GM12878 (cell line): ENCODE results near the gene DUS4L. TPM values are rescaled to one million over a fixed set of nuclear protein-coding genes. Genes with fewer than 3 reads are reported as not detected.

ENCODE experiments used
- ATAC-seq: fragments of 200-7000 bp; cut with Tn5 transposase; 3 replicates; pipeline ENCODE4 v1.9.1; 2020; ENCODE audit warnings: mild to moderate bottlenecking, moderate library complexity
- BruUV-seq: library from RNA; stranded (reverse); fragments of 400-500 nt; replicated peaks from 2 replicates; lab custom pipeline; 2021; lab: Mats Ljungman, UMichigan
- CTCF ChIA-PET: fragments of 300-600 bp; sonication (Branson Sonifier 250); formaldehyde crosslinking; extraction: SDS; loops from one replicate; lab custom pipeline; 2021; ENCODE audit warnings: inconsistent platforms; lab: Yijun Ruan, JAX
- POLR2A ChIA-PET: fragments of 350-600 bp; formaldehyde crosslinking; extraction: SDS; loops from one replicate; lab custom pipeline; 2021; ENCODE audit warnings: inconsistent platforms; lab: Charles Lee
- RAD21 ChIA-PET: fragments of 300-600 bp; sonication (Branson Sonifier 250); formaldehyde crosslinking; loops from one replicate; lab custom pipeline; 2023; ENCODE audit warnings: antibody characterized with exemption; ENCODE audit not compliant: unreplicated experiment; lab: Charles Lee
- SMC1A ChIA-PET: fragments of 300-600 bp; sonication (Branson Sonifier 250); formaldehyde crosslinking; loops from one replicate; lab custom pipeline; 2023; ENCODE audit not compliant: unreplicated experiment, uncharacterized antibody; lab: Charles Lee
- DNase-seq: peaks from one replicate; pipeline ENCODE4 v3.0.0-alpha.2; 2011; ENCODE audit warnings: low read depth, low spot score
- FAIRE-seq: peaks from 3 replicates; lab custom pipeline; 2011; peaks lifted over from hg19 to GRCh38; lab: Jason Lieb, UNC
- H2AFZ ChIP-seq: 2 replicates; pipeline ENCODE4 v1.6.0; 2011; ENCODE audit warnings: low read depth, low read length, control low read depth; ENCODE audit not compliant: control insufficient read depth
- H3K27ac ChIP-seq: 2 replicates; pipeline ENCODE4 v1.5.1; 2011; ENCODE audit warnings: control low read depth; ENCODE audit not compliant: control insufficient read depth, insufficient read depth
- H3K27me3 ChIP-seq, 2 experiments: replicated peaks in 1 of 2; 2 replicates each; pipeline versions ENCODE4 v1.6.0 to v1.6.1; 2011; ENCODE audit warnings: low read length in 1 of 2; ENCODE audit not compliant: control insufficient read depth in 2 of 2, insufficient read depth in 2 of 2
- H3K36me3 ChIP-seq, 2 experiments: 2 replicates each; pipeline ENCODE4 v1.5.1; 2011; ENCODE audit warnings: low read length in 1 of 2; ENCODE audit not compliant: control insufficient read depth in 2 of 2, insufficient read depth in 2 of 2
- H3K4me1 ChIP-seq: 2 replicates; pipeline ENCODE4 v1.6.1; 2011; ENCODE audit warnings: mild to moderate bottlenecking, low read length, moderate library complexity, mixed read lengths; ENCODE audit not compliant: control insufficient read depth, insufficient read depth
- H3K4me2 ChIP-seq: 2 replicates; pipeline ENCODE4 v1.6.0; 2011; ENCODE audit warnings: control low read depth; ENCODE audit not compliant: control insufficient read depth, insufficient read depth
- H3K4me3 ChIP-seq: fragments of 200-600 bp; sonication (generic); 2 replicates; pipeline ENCODE4 v1.5.1; 2016
- H3K79me2 ChIP-seq: 2 replicates; pipeline ENCODE4 v1.6.0; 2011; ENCODE audit warnings: low read length; ENCODE audit not compliant: control insufficient read depth, insufficient read depth
- H3K9ac ChIP-seq: 2 replicates; pipeline ENCODE4 v1.8.0; 2011; ENCODE audit warnings: low read length, control low read depth, mixed read lengths; ENCODE audit not compliant: control insufficient read depth, insufficient read depth
- H3K9me3 ChIP-seq: replicated peaks from 3 replicates; pipeline ENCODE4 v1.5.1; 2011; ENCODE audit warnings: mild to moderate bottlenecking, low read length; ENCODE audit not compliant: control insufficient read depth, insufficient read depth
- H4K20me1 ChIP-seq: 2 replicates; pipeline ENCODE4 v1.6.0; 2011; ENCODE audit not compliant: control insufficient read depth, insufficient read depth
- EP300 ChIP-seq, 2 experiments: fragments of 150-350 bp in 1 of 2; IDR thresholded peaks; 2 replicates each; pipeline ENCODE4 v1.6.1; 2011 to 2012; ENCODE audit warnings: low read depth in 2 of 2, low read length in 2 of 2, borderline replicate concordance in 1 of 2, improper control_type of control experiment in 1 of 2, inconsistent platforms in 1 of 2; ENCODE audit not compliant: control insufficient read depth in 1 of 2
- FOS ChIP-seq: IDR thresholded peaks from 3 replicates; pipeline ENCODE4 v1.6.1; 2011; ENCODE audit warnings: borderline replicate concordance; ENCODE audit not compliant: insufficient read length; ENCODE audit errors: extremely low read depth
- IRF4 ChIP-seq: IDR thresholded peaks from 2 replicates; pipeline ENCODE4 v1.6.1; 2011; ENCODE audit warnings: low read depth, low read length
- MTA3 ChIP-seq: IDR thresholded peaks from 2 replicates; pipeline ENCODE4 v1.6.1; 2012; ENCODE audit warnings: low read length, inconsistent platforms, borderline replicate concordance
- NFXL1 ChIP-seq: fragments of 450-650 bp; IDR thresholded peaks from 2 replicates; pipeline ENCODE4 v1.6.1; 2017; ENCODE audit warnings: antibody characterized with exemption, mild to moderate bottlenecking, borderline replicate concordance
- RUNX3 ChIP-seq: IDR thresholded peaks from 2 replicates; pipeline ENCODE4 v1.6.1; 2012; ENCODE audit warnings: low read length, inconsistent platforms
- SMARCA5 ChIP-seq: fragments of 450-650 bp; IDR thresholded peaks from 2 replicates; pipeline ENCODE4 v1.6.1; 2017; ENCODE audit warnings: mild to moderate bottlenecking
- TCF12 ChIP-seq: IDR thresholded peaks from 2 replicates; pipeline ENCODE4 v1.6.1; 2011; ENCODE audit warnings: low read depth, mild to moderate bottlenecking, low read length
- WGBS: methylation state at CpG from one replicate; pipeline ENCODE4 v1.1.6; 2016; ENCODE audit warnings: low lambda C conversion rate; ENCODE audit not compliant: insufficient replicate concordance, insufficient coverage; ENCODE audit errors: missing lambda C conversion rate; 5-methylcytosine and 5-hydroxymethylcytosine counted together
- in situ Hi-C: fragments of 300-500 bp; cut with MboI; formaldehyde crosslinking; loops from 9 replicates; pipeline ENCODE4 v1.14.3; 2018; ENCODE audit warnings: mixed read lengths
- intact Hi-C: fragments of 100-400 bp; cut with micrococcal nuclease; formaldehyde crosslinking; loops from one replicate; pipeline ENCODE4 v1.14.2; 2022; ENCODE audit not compliant: unreplicated experiment
- polyA plus RNA-seq, 11 experiments: library from polyadenylated mRNA; depleted of rRNA in 4 of 11; unstranded in 6 of 11; stranded (reverse) in 5 of 11; fragments of >200 nt; fragmentation: Nextera tagmentation in 4 of 11; fragmentation: Illumina TruSeq in 1 of 11; extraction: Ambion mirVana in 4 of 11; extraction: Trizol in 1 of 11; gene quantifications; 1 replicate in 1 of 11; 2 replicates in 10 of 11; pipeline versions ENCODE4 v1.2.1 to v1.2.3, GENCODE V29; 2011 to 2016; ENCODE audit warnings: inconsistent platforms in 2 of 11, missing spikeins in 2 of 11, low read depth in 1 of 11
- total RNA-seq, 4 experiments: library from RNA; depleted of rRNA in 3 of 4; stranded (reverse); fragments of >200 nt in 3 of 4; fragmentation: Illumina TruSeq in 1 of 4; extraction: Trizol in 1 of 4; gene quantifications; 2 replicates each; pipeline versions ENCODE4 v1.2.1 to v1.2.3, GENCODE V29; 2013 to 2021
- TF ChIP-seq, protein P1 (sequence below): IDR thresholded peaks from 2 replicates; pipeline ENCODE4 v1.6.1; 2012; ENCODE audit warnings: low read depth, low read length, improper control_type of control experiment
- TF ChIP-seq, protein P2 (sequence below): fragments of 450-650 bp; IDR thresholded peaks from 2 replicates; pipeline ENCODE4 v1.6.1; 2016; ENCODE audit warnings: mild to moderate bottlenecking, moderate library complexity, borderline replicate concordance
- TF ChIP-seq, protein P3 (sequence below): fragments of 450-650 bp; IDR thresholded peaks from 2 replicates; pipeline ENCODE4 v1.6.1; 2017; ENCODE audit warnings: low read depth, mild to moderate bottlenecking, moderate library complexity
- TF ChIP-seq, protein P4 (sequence below): fragments of 450-650 bp; IDR thresholded peaks from 2 replicates; pipeline ENCODE4 v1.6.1; 2017; ENCODE audit warnings: borderline replicate concordance
- TF ChIP-seq, protein P5 (sequence below): fragments of 450-650 bp; IDR thresholded peaks from 2 replicates; pipeline ENCODE4 v1.6.1; 2018; ENCODE audit warnings: borderline replicate concordance, mild to moderate bottlenecking; ENCODE audit not compliant: partially characterized antibody

Gene DUS4L
- total and polyA plus RNA-seq, 10 of the 15 experiments (the other 5 are each of a cell fraction or from before 2014, with no cell fraction given), result 5.3 to 15.3 (median 12.8) TPM

DNA sequence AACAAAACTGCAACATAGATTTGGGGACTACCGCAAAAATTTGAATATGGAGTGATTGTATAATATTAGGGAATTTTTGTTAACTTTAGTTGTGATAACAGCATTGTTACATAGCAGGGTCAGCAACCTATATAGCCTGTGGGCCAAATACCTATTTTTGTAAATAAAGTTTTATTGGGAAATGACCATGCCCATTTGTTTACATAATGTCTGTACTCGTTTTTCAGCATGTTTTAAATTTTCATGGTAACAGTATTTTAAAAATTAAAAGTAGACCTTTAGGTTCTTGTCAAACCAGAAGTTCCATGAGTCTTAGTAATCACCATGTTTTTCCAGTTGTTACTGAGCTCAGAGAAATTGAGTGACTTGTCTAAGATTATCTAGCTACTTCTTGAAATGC is 20.9 kb downstream of the DUS4L start:
- Histone ChIP-seq H3K9me3 (no peaks in the 10 kb centered on the region), H3K4me2 (no peak overlapping the region), H2AFZ (no peak overlapping the region), H3K4me3 (no peak overlapping the region), H3K27ac (no peak overlapping the region), H3K9ac (no peak overlapping the region), H3K27me3 (no peaks in the 10 kb centered on the region), H4K20me1 (no peaks in the 10 kb centered on the region), H3K36me3 (peaks cover 0 to 5% of the 10 kb centered on the region in 2 experiments; a peak in 1 of 4 replicates), H3K4me1 (no peaks in the 10 kb centered on the region; the same call in 1 of the 2 replicates), H3K79me2 (peaks cover 6% of the 10 kb centered on the region)
- ChIA-PET POLR2A (interaction anchor here (1.5 kb wide), 1 partner anchor 21 kb away, joined by 3 read pairs; the partner anchor contains the start of genes COG5 and DUS4L), CTCF (no interaction called here), SMC1A (interaction anchor here (1.2 kb wide), 1 partner anchor 15 kb away, joined by 3 read pairs; no protein-coding TSS in a partner anchor), RAD21 (no interaction called here)
- in situ Hi-C loops (no loop called here), intact Hi-C loops (loop anchor here (10.0 kb wide), 1 partner anchor 140 kb away; no protein-coding TSS in a partner anchor)
- no peak for DNase-seq
- no peak for FAIRE-seq
- WGBS, result 60% methylated on average over 2 of the region's 2 CpGs
- ATAC-seq, result no peak
- BruUV-seq, result no TSS peak
- TF ChIP-seq SMARCA5 (no peak), TCF12 (no peak), FOS (no peak), NFXL1 (no peak), MTA3 (no peak), IRF4 (no peak), EP300 (IDR thresholded peaks at IDR 0.05; ENCODE audit: borderline replicate concordance in 1 of 2, control insufficient read depth in 1 of 2, low read depth in 2 of 2, low read length in 2 of 2) (no peak), RUNX3 (no peak)
- TF ChIP-seq, protein P1, sequence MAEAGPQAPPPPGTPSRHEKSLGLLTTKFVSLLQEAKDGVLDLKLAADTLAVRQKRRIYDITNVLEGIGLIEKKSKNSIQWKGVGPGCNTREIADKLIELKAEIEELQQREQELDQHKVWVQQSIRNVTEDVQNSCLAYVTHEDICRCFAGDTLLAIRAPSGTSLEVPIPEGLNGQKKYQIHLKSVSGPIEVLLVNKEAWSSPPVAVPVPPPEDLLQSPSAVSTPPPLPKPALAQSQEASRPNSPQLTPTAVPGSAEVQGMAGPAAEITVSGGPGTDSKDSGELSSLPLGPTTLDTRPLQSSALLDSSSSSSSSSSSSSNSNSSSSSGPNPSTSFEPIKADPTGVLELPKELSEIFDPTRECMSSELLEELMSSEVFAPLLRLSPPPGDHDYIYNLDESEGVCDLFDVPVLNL, result no peak
- TF ChIP-seq, protein P2, sequence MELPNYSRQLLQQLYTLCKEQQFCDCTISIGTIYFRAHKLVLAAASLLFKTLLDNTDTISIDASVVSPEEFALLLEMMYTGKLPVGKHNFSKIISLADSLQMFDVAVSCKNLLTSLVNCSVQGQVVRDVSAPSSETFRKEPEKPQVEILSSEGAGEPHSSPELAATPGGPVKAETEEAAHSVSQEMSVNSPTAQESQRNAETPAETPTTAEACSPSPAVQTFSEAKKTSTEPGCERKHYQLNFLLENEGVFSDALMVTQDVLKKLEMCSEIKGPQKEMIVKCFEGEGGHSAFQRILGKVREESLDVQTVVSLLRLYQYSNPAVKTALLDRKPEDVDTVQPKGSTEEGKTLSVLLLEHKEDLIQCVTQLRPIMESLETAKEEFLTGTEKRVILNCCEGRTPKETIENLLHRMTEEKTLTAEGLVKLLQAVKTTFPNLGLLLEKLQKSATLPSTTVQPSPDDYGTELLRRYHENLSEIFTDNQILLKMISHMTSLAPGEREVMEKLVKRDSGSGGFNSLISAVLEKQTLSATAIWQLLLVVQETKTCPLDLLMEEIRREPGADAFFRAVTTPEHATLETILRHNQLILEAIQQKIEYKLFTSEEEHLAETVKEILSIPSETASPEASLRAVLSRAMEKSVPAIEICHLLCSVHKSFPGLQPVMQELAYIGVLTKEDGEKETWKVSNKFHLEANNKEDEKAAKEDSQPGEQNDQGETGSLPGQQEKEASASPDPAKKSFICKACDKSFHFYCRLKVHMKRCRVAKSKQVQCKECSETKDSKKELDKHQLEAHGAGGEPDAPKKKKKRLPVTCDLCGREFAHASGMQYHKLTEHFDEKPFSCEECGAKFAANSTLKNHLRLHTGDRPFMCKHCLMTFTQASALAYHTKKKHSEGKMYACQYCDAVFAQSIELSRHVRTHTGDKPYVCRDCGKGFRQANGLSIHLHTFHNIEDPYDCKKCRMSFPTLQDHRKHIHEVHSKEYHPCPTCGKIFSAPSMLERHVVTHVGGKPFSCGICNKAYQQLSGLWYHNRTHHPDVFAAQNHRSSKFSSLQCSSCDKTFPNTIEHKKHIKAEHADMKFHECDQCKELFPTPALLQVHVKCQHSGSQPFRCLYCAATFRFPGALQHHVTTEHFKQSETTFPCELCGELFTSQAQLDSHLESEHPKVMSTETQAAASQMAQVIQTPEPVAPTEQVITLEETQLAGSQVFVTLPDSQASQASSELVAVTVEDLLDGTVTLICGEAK, result no peak; the same call in 1 of the 2 replicates
- TF ChIP-seq, protein P3, sequence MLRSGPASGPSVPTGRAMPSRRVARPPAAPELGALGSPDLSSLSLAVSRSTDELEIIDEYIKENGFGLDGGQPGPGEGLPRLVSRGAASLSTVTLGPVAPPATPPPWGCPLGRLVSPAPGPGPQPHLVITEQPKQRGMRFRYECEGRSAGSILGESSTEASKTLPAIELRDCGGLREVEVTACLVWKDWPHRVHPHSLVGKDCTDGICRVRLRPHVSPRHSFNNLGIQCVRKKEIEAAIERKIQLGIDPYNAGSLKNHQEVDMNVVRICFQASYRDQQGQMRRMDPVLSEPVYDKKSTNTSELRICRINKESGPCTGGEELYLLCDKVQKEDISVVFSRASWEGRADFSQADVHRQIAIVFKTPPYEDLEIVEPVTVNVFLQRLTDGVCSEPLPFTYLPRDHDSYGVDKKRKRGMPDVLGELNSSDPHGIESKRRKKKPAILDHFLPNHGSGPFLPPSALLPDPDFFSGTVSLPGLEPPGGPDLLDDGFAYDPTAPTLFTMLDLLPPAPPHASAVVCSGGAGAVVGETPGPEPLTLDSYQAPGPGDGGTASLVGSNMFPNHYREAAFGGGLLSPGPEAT, result no peak
- TF ChIP-seq, protein P4, sequence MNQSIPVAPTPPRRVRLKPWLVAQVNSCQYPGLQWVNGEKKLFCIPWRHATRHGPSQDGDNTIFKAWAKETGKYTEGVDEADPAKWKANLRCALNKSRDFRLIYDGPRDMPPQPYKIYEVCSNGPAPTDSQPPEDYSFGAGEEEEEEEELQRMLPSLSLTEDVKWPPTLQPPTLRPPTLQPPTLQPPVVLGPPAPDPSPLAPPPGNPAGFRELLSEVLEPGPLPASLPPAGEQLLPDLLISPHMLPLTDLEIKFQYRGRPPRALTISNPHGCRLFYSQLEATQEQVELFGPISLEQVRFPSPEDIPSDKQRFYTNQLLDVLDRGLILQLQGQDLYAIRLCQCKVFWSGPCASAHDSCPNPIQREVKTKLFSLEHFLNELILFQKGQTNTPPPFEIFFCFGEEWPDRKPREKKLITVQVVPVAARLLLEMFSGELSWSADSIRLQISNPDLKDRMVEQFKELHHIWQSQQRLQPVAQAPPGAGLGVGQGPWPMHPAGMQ, result no peak
- TF ChIP-seq, protein P5, sequence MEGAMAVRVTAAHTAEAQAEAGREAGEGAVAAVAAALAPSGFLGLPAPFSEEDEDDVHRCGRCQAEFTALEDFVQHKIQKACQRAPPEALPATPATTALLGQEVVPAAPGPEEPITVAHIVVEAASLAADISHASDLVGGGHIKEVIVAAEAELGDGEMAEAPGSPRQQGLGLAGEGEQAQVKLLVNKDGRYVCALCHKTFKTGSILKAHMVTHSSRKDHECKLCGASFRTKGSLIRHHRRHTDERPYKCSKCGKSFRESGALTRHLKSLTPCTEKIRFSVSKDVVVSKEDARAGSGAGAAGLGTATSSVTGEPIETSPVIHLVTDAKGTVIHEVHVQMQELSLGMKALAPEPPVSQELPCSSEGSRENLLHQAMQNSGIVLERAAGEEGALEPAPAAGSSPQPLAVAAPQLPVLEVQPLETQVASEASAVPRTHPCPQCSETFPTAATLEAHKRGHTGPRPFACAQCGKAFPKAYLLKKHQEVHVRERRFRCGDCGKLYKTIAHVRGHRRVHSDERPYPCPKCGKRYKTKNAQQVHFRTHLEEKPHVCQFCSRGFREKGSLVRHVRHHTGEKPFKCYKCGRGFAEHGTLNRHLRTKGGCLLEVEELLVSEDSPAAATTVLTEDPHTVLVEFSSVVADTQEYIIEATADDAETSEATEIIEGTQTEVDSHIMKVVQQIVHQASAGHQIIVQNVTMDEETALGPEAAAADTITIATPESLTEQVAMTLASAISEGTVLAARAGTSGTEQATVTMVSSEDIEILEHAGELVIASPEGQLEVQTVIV, result no peak
